C4-2B (cell line): ENCODE data around the gene PTOV1.

Experiments used
- ZFX ChIP-seq: fragments of 450-650 bp; IDR thresholded peaks from 2 replicates; pipeline ENCODE4 v1.6.1; 2017
- TF ChIP-seq, protein P1 (sequence below): fragments of 450-650 bp; conservative IDR thresholded peaks from 2 replicates; pipeline ENCODE4 v1.5.1; 2017; ENCODE audit warnings: mild to moderate bottlenecking

GRCh38 chr19:49808711-49809159 lies 42.2 kb upstream of the PTOV1 start:
- TF ChIP-seq, protein P1, sequence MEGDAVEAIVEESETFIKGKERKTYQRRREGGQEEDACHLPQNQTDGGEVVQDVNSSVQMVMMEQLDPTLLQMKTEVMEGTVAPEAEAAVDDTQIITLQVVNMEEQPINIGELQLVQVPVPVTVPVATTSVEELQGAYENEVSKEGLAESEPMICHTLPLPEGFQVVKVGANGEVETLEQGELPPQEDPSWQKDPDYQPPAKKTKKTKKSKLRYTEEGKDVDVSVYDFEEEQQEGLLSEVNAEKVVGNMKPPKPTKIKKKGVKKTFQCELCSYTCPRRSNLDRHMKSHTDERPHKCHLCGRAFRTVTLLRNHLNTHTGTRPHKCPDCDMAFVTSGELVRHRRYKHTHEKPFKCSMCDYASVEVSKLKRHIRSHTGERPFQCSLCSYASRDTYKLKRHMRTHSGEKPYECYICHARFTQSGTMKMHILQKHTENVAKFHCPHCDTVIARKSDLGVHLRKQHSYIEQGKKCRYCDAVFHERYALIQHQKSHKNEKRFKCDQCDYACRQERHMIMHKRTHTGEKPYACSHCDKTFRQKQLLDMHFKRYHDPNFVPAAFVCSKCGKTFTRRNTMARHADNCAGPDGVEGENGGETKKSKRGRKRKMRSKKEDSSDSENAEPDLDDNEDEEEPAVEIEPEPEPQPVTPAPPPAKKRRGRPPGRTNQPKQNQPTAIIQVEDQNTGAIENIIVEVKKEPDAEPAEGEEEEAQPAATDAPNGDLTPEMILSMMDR, result no peak
- no peak for TF ChIP-seq ZFX
